GM13976 (cell line): ENCODE data around the gene UTS2R.
"Not testable (repeated sequence)": the region's sequence is repeated elsewhere in the genome, so short reads cannot be mapped to it uniquely, and the experiment has no call there.

Experiments used
- DNase-seq: peaks from one replicate; pipeline ENCODE4 v3.0.0; 2012; ENCODE audit warnings: low spot score
- in situ Hi-C: fragments of 300-500 bp; cut with MboI; formaldehyde crosslinking; loops from one replicate; pipeline ENCODE4 v1.12.0; 2022; ENCODE audit warnings: low sequenced_read_pairs, mixed read lengths, inconsistent platforms; ENCODE audit not compliant: unreplicated experiment
- TF ChIP-seq, protein P1 (sequence below): IDR thresholded peaks from 2 replicates; pipeline ENCODE4 v1.5.1; 2012; ENCODE audit warnings: borderline replicate concordance, mild to moderate bottlenecking; ENCODE audit not compliant: insufficient read depth; ENCODE audit errors: extremely low read depth, missing control alignments, control extremely low read depth

The UTS2R gene

DNA sequence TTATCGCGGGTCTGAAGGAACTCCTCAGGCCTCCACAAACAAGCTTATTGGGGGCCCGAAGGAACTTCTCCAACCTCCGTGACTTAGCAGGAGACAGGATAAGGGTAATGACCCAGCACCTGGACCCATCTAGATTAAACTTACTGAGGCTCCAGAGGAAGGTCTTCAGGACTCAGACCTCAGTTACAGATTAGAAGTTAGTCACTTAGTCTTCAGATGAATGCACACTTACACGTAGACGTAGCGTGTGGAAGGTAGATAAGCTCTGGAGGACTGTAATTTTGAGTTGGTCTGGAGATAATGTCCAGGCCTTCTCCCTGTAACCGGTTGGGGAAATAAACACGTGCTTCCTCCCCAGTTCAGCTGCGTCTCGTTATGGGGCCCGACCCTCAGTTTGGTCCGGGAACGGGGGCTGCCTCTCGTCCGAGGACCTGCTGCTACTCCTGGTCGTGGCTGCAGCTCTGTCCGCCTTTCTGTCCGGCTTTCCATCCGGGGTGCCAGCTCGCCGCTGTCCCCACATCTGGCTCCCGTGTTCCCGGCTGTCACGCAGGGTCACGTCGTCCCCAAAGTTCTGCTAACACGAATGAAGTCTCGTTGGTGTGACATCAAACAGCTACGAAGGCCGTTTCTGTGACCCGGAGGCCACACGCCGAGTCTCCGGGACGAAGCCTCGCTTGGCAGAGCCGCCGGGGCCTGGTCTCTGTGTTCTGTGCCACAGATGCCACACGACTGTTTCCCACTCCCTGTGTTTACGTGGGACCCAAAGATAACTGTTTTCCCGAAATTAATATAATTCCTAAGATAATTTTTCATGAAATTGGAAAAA lies 26.2 kb upstream of the UTS2R start:
- in situ Hi-C loops, result no loop called here
- DNase-seq, result no peak
- TF ChIP-seq, protein P1, sequence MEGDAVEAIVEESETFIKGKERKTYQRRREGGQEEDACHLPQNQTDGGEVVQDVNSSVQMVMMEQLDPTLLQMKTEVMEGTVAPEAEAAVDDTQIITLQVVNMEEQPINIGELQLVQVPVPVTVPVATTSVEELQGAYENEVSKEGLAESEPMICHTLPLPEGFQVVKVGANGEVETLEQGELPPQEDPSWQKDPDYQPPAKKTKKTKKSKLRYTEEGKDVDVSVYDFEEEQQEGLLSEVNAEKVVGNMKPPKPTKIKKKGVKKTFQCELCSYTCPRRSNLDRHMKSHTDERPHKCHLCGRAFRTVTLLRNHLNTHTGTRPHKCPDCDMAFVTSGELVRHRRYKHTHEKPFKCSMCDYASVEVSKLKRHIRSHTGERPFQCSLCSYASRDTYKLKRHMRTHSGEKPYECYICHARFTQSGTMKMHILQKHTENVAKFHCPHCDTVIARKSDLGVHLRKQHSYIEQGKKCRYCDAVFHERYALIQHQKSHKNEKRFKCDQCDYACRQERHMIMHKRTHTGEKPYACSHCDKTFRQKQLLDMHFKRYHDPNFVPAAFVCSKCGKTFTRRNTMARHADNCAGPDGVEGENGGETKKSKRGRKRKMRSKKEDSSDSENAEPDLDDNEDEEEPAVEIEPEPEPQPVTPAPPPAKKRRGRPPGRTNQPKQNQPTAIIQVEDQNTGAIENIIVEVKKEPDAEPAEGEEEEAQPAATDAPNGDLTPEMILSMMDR, result no peak

DNA sequence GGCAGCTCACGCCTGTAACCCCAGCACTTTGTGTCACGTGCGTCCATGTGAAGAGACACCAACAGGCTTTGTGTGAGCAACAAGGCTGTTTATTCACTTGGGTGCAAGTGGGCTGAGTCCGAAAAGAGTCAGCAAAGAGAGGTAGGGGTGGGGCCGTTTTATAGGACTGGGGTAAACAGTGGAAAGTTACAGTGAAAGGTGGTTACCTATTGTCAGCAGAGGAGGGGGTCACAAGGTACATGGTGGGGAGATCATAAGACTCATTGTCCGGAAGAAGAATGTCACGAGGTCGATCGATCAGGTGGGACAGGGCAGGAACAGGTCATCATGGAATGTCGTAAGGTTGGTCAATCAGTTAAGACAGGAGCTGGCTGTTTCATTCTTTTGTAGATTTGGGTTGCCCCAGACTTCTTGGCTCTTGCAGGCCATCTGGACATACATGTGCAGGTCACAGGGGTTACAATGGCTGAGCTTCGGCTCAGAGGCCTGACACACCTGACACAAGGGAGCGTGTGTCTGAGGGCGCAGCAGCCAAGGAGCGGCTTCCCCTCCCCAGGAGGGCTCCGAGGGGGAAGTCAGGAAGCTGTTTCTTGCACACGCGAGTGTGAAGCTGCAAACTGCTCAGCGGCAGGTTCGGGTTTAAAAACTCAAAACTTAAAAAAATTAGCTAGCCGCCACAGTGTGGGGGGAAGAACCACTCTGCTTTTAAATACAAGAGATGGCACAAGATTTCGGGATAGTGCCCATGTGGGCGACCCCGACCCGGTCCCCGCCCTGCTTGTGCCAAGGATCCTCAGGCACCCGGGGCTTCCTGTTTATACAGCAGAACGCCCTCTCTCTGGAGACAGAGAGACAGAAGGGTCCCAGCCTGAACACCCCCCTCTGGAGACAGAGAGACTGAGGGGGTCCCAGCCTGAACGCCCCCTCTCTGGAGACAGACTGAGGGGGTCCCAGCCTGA lies 24.9 kb upstream of the UTS2R start:
- in situ Hi-C loops, result no loop called here
- TF ChIP-seq, protein P1, result no peak
- no peak for DNase-seq

DNA sequence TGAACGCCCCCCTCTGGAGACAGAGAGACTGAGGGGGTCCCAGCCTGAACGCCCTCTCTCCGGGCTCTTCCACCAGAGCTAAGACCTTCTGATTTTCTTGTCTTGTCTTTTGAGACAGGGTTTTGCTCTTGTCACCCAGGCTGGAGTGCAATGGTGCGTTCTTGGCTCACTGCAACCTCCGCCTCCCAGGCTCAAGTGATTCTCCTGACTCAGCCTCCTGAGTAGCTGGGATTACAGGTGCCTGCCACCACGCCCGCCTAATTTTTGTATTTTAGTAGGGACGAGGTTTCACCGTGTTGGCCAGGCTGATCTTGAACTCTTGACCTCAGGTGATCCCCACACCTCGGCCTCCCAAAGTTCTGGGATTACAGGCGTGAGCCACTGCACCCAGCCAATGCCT lies 23.6 kb upstream of the UTS2R start:
- DNase-seq, in situ Hi-C loops: not testable (repeated sequence)

DNA sequence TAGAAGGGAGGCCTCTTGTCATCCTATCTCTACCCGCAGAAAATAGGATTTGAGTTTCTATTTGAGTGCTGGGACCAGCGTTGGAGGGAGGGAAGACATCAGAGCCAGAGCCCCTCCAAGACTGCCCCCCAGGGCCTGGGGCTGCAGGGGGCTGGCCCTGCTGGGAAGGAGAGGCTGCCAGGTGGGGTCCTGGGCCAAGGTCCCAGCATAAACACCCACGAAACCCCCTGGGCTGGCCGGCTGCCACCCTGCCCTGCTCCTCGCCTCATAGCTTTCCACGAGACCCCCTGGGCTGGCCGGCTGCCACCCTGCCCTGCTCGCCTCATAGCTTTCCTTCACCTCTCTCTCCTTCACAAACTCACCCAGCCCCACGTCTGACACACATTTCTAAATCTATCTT lies 23.1 kb upstream of the UTS2R start:
- TF ChIP-seq, protein P1, result no peak
- in situ Hi-C loops, result no loop called here
- DNase-seq, result no peak

DNA sequence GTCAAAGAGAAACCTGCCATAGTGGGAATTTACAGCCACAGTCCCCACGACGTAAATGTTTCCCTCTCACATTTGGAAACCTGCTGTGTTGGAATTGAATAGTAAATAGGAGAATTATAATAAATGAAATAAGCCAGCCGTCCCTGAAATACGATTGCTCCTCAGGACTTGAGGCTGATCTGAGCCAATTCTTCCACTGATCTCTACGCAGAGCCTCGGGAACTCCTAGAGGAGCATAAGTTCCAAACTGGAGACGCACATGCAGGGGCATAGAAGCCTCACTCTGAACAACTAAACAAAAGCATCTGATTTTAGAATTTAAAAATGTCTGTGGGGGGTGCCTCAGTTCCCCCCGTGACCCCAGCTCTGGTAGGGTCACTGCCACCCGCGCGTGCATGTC lies 22.7 kb upstream of the UTS2R start:
- no peak for DNase-seq
- TF ChIP-seq, protein P1, result no peak
- in situ Hi-C loops, result no loop called here

DNA sequence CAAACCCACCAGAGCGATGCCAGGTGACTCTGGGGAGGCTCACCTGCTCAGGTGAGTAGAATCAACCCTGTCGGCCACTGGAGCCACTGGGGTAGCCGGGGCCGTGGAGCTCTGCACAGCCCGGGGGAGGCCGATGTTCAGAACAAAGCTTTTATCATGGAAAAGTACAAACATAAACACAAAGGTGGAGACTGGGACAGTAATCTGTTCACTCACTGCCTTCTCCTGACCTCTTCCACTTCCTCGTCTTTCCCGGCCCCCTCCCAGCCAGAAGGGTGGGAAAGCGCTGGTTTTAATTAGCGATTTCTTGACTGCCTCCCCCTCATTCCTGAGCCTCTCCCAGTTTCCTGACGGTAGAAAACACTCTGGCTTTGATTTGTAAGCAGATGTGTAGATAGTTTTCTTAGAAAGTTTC lies 22.3 kb upstream of the UTS2R start:
- no peak for DNase-seq
- TF ChIP-seq, protein P1, result no peak
- in situ Hi-C loops, result no loop called here
